H1 (cell line): Measurements from ENCODE around the gene ARHGEF7. TPM values are rescaled to one million over a fixed set of nuclear protein-coding genes. Genes with fewer than 3 reads are reported as not detected.

Source experiments
- CTCF ChIA-PET: fragments of 300-600 bp; sonication (Branson Sonifier 250); formaldehyde crosslinking; loops from one replicate; lab custom pipeline; 2021; ENCODE audit not compliant: partially characterized antibody; lab: Charles Lee
- POLR2A ChIA-PET: fragments of 300-600 bp; sonication (Branson Sonifier 250); formaldehyde crosslinking; loops from one replicate; lab custom pipeline; 2021; ENCODE audit warnings: inconsistent platforms; ENCODE audit not compliant: partially characterized antibody; lab: Charles Lee
- DNase-seq, 2 experiments: peaks; one replicate each; pipeline versions ENCODE4 v3.0.0 to v3.0.0-alpha.2; 2010 to 2022; ENCODE audit warnings: low spot score in 2 of 2, low read depth in 1 of 2, mixed read lengths in 1 of 2
- FAIRE-seq: peaks from 2 replicates; lab custom pipeline; 2011; peaks lifted over from hg19 to GRCh38; lab: Jason Lieb, UNC
- H2AFZ ChIP-seq: 2 replicates; pipeline ENCODE4 v1.8.1; 2012; ENCODE audit warnings: low read length, inconsistent platforms
- H2AK5ac ChIP-seq: 2 replicates; pipeline ENCODE4 v1.6.1; 2013; ENCODE audit warnings: low read depth, low read length
- H2BK120ac ChIP-seq: replicated peaks from 2 replicates; pipeline ENCODE3; 2013; ENCODE audit warnings: low read depth, low read length, inconsistent platforms
- H2BK12ac ChIP-seq: 2 replicates; pipeline ENCODE4 v1.6.1; 2013; ENCODE audit warnings: low read depth, low read length
- H2BK15ac ChIP-seq: 2 replicates; pipeline ENCODE4 v1.6.1; 2013; ENCODE audit warnings: low read length
- H2BK20ac ChIP-seq: 2 replicates; pipeline ENCODE4 v1.6.1; 2013; ENCODE audit warnings: low read length
- H2BK5ac ChIP-seq: 2 replicates; pipeline ENCODE4 v1.6.1; 2013; ENCODE audit warnings: low read depth, low read length
- H3K14ac ChIP-seq: 2 replicates; pipeline ENCODE4 v1.6.1; 2013; ENCODE audit warnings: inconsistent platforms; ENCODE audit not compliant: insufficient read length
- H3K18ac ChIP-seq: 2 replicates; pipeline ENCODE4 v1.6.1; 2013; ENCODE audit warnings: low read length; ENCODE audit errors: extremely low read depth
- H3K23ac ChIP-seq: 2 replicates; pipeline ENCODE4 v1.6.1; 2013; ENCODE audit warnings: inconsistent platforms; ENCODE audit not compliant: insufficient read length
- H3K23me2 ChIP-seq: 2 replicates; pipeline ENCODE4 v1.6.1; 2013; ENCODE audit warnings: low read depth, low read length
- H3K27ac ChIP-seq: 2 replicates; pipeline ENCODE4 v1.6.1; 2011; ENCODE audit warnings: low read depth, low read length, inconsistent platforms
- H3K27me3 ChIP-seq, 4 experiments: replicated peaks in 1 of 4; 1 replicate in 1 of 4; 2 replicates in 3 of 4; pipeline versions ENCODE4 v1.6.1 to v1.8.1; 2011 to 2013; ENCODE audit warnings: low read length in 3 of 4, mild to moderate bottlenecking in 3 of 4, inconsistent platforms in 2 of 4, mixed read lengths in 2 of 4, moderate library complexity in 1 of 4; ENCODE audit not compliant: control insufficient read depth in 3 of 4, insufficient read depth in 3 of 4; ENCODE audit errors: extremely low read depth in 1 of 4
- H3K36me3 ChIP-seq, 4 experiments: 2 replicates each; pipeline versions ENCODE4 v1.6.1 to v1.8.1; 2011 to 2013; ENCODE audit warnings: mild to moderate bottlenecking in 4 of 4, low read length in 3 of 4, moderate library complexity in 2 of 4, control low read depth in 1 of 4, inconsistent platforms in 1 of 4; ENCODE audit not compliant: insufficient read depth in 4 of 4, control insufficient read depth in 2 of 4
- H3K4ac ChIP-seq: replicated peaks from 2 replicates; pipeline ENCODE3; 2013; ENCODE audit warnings: low read length, low read depth, mixed read lengths, inconsistent platforms; ENCODE audit not compliant: insufficient read length
- H3K4me1 ChIP-seq, 4 experiments: replicated peaks in 1 of 4; 1 replicate in 1 of 4; 2 replicates in 3 of 4; pipeline versions ENCODE4 v1.6.1 to v1.8.1; 2011 to 2013; ENCODE audit warnings: low read length in 3 of 4, inconsistent platforms in 2 of 4, mixed read lengths in 1 of 4; ENCODE audit not compliant: insufficient read depth in 4 of 4, control insufficient read depth in 3 of 4
- H3K4me2 ChIP-seq, 2 experiments: 2 replicates each; pipeline versions ENCODE4 v1.6.1 to v1.8.1; 2011 to 2013; ENCODE audit warnings: low read depth in 2 of 2, low read length in 2 of 2, control low read depth in 1 of 2, inconsistent platforms in 1 of 2, mild to moderate bottlenecking in 1 of 2; ENCODE audit not compliant: insufficient read depth in 1 of 2
- H3K4me3 ChIP-seq, 4 experiments: fragments of 200-600, 300-600 bp in 1 of 4; sonication (generic), shearing (Covaris generic), sonication (Bioruptor Twin) in 1 of 4; 2 replicates each; pipeline versions ENCODE4 v1.5.1 to v1.8.1; 2011 to 2016; ENCODE audit warnings: low read length in 4 of 4, low read depth in 3 of 4, control low read depth in 2 of 4, inconsistent platforms in 2 of 4, mild to moderate bottlenecking in 2 of 4, mixed read lengths in 1 of 4, moderate library complexity in 1 of 4; ENCODE audit not compliant: insufficient read depth in 2 of 4; ENCODE audit errors: extremely low read depth in 1 of 4
- H3K56ac ChIP-seq: replicated peaks from 2 replicates; pipeline ENCODE3; 2013; ENCODE audit warnings: low read depth, mild to moderate bottlenecking, mixed read lengths, low read length, inconsistent platforms; ENCODE audit not compliant: insufficient read length
- H3K79me1 ChIP-seq: 2 replicates; pipeline ENCODE4 v1.6.1; 2013; ENCODE audit warnings: low read depth, low read length, control low read depth
- H3K79me2 ChIP-seq, 2 experiments: 2 replicates each; pipeline versions ENCODE4 v1.6.1 to v1.8.1; 2012 to 2013; ENCODE audit warnings: low read length in 2 of 2, mild to moderate bottlenecking in 2 of 2, inconsistent platforms in 1 of 2; ENCODE audit not compliant: insufficient read depth in 2 of 2, control insufficient read depth in 1 of 2
- H3K9ac ChIP-seq, 4 experiments: replicated peaks in 1 of 4; 1 replicate in 1 of 4; 2 replicates in 3 of 4; pipeline versions ENCODE4 v1.6.1 to v1.8.1; 2011 to 2013; ENCODE audit warnings: low read depth in 3 of 4, low read length in 3 of 4, control low read depth in 2 of 4, mild to moderate bottlenecking in 2 of 4, moderate library complexity in 2 of 4, inconsistent platforms in 1 of 4; ENCODE audit errors: extremely low read depth in 1 of 4
- H3K9me3 ChIP-seq, 2 experiments: 2 replicates each; pipeline versions ENCODE4 v1.6.1 to v1.8.1; 2012 to 2013; ENCODE audit warnings: mild to moderate bottlenecking in 2 of 2, moderate library complexity in 2 of 2, control low read depth in 1 of 2, inconsistent platforms in 1 of 2, low read depth in 1 of 2, low read length in 1 of 2, mixed read lengths in 1 of 2; ENCODE audit not compliant: insufficient read depth in 2 of 2
- H4K20me1 ChIP-seq, 2 experiments: replicated peaks in 1 of 2; 2 replicates each; pipeline versions ENCODE3 to v1.8.1; 2011 to 2013; ENCODE audit warnings: inconsistent platforms in 2 of 2, low read length in 2 of 2, mild to moderate bottlenecking in 1 of 2; ENCODE audit not compliant: insufficient read depth in 2 of 2, control insufficient read depth in 1 of 2
- H4K5ac ChIP-seq: 2 replicates; pipeline ENCODE4 v1.6.1; 2013; ENCODE audit warnings: low read length, low read depth, mixed read lengths, inconsistent platforms; ENCODE audit not compliant: insufficient read length
- H4K8ac ChIP-seq: 2 replicates; pipeline ENCODE4 v1.8.0; 2013; ENCODE audit warnings: mild to moderate bottlenecking, moderate library complexity, low read length, inconsistent platforms; ENCODE audit not compliant: insufficient read depth; ENCODE audit errors: extremely low read depth
- H4K91ac ChIP-seq: replicated peaks from 2 replicates; pipeline ENCODE3; 2013; ENCODE audit warnings: low read length, mixed read lengths, inconsistent platforms; ENCODE audit not compliant: insufficient read length
- BRCA1 ChIP-seq: IDR thresholded peaks from 2 replicates; pipeline ENCODE4 v1.6.1; 2012; ENCODE audit warnings: low read depth, low read length, improper control_type of control experiment
- HDAC6 ChIP-seq: IDR thresholded peaks from one replicate; pipeline ENCODE4 v1.7.1; 2012; ENCODE audit warnings: low read depth, mild to moderate bottlenecking, inconsistent platforms, low read length, moderate library complexity
- KDM4A ChIP-seq: IDR thresholded peaks from one replicate; pipeline ENCODE4 v1.7.1; 2012; ENCODE audit warnings: low read depth, mild to moderate bottlenecking, moderate library complexity, low read length, inconsistent platforms; ENCODE audit not compliant: severe bottlenecking
- KDM5A ChIP-seq: fragments of 200-600 bp; IDR thresholded peaks from 2 replicates; pipeline ENCODE4 v1.7.1; 2012; ENCODE audit warnings: mild to moderate bottlenecking, low read length, inconsistent platforms, mixed read lengths
- NANOG ChIP-seq: IDR thresholded peaks from 2 replicates; pipeline ENCODE4 v1.6.1; 2011; ENCODE audit warnings: low read length, low read depth, mild to moderate bottlenecking, inconsistent platforms; ENCODE audit not compliant: insufficient read depth, poor library complexity, severe bottlenecking
- RBBP5 ChIP-seq: IDR thresholded peaks from 2 replicates; pipeline ENCODE4 v1.7.1; 2012; ENCODE audit warnings: low read depth, mild to moderate bottlenecking, inconsistent platforms, low read length, moderate library complexity, borderline replicate concordance
- SIN3A ChIP-seq, 2 experiments: IDR thresholded peaks in 1 of 2; conservative IDR thresholded peaks in 1 of 2; 2 replicates each; pipeline ENCODE4 v1.6.1; 2011 to 2012; ENCODE audit warnings: low read length in 2 of 2, improper control_type of control experiment in 1 of 2, low read depth in 1 of 2, mild to moderate bottlenecking in 1 of 2
- TBP ChIP-seq: IDR thresholded peaks from 2 replicates; pipeline ENCODE4 v1.6.1; 2011; ENCODE audit warnings: low read depth, low read length, improper control_type of control experiment
- polyA plus RNA-seq, 7 experiments: library from polyadenylated mRNA; depleted of rRNA in 3 of 7; stranded (reverse) in 5 of 7; unstranded in 2 of 7; fragments of >200 nt in 5 of 7; fragments of 200-250 nt in 2 of 7; gene quantifications; 1 replicate in 5 of 7; 2 replicates in 1 of 7; 4 replicates in 1 of 7; pipeline versions ENCODE4 v1.2.1 to v1.2.3, GENCODE V29; 2011 to 2013; ENCODE audit warnings: missing spikeins in 2 of 7, mixed read lengths in 2 of 7
- total RNA-seq: library from RNA; stranded (reverse); fragmentation: NEBNext Ultra II Directional; extraction: Animal tissue kit (Norgen Biotek cat#: 25700); gene quantifications from 2 replicates; pipeline ENCODE4 v1.2.1, GENCODE V29; 2021

The ARHGEF7 gene
- total and polyA plus RNA-seq, 2 of the 8 experiments (the other 6 are each of a cell fraction or from before 2014, with no cell fraction given) = 26.2 to 56.5 TPM

GRCh38 chr13:111126509-111126908 is 11.4 kb downstream of the ARHGEF7 start:
- Histone ChIP-seq H2BK12ac (no peak overlapping the region), H4K91ac (no peak overlapping the region), H4K5ac (no peak overlapping the region), H3K27me3 (no peaks in the 10 kb centered on the region), H3K56ac (no peak overlapping the region), H3K36me3 (no peaks in the 10 kb centered on the region), H2BK20ac (no peak overlapping the region), H2BK120ac (no peak overlapping the region), H3K9ac (no peak overlapping the region), H3K23me2 (no peaks in the 10 kb centered on the region), H2AK5ac (no peak overlapping the region), H3K79me2 (no peaks in the 10 kb centered on the region), H3K4me3 (no peak overlapping the region), H2AFZ (no peak overlapping the region), H3K4ac (no peak overlapping the region), H4K20me1 (peaks cover 0 to 4% of the 10 kb centered on the region in 2 experiments), H3K79me1 (no peaks in the 10 kb centered on the region), H3K4me1 (no peaks in the 10 kb centered on the region; a peak in 1 of 7 replicates), H3K14ac (no peak overlapping the region), H2BK5ac (no peak overlapping the region), H3K9me3 (no peaks in the 10 kb centered on the region), H3K23ac (no peak overlapping the region), H3K18ac (no peak overlapping the region), H3K27ac (no peak overlapping the region), H3K4me2 (no peak overlapping the region), H2BK15ac (no peak overlapping the region), H4K8ac (no peak overlapping the region)
- no peak for DNase-seq
- no peak for FAIRE-seq
- ChIA-PET POLR2A (no interaction called here), CTCF (interaction anchor here (0.6 to 1.1 kb wide), 3 partner anchors 58 to 153 kb away, joined by 3 to 4 read pairs (median 4); no protein-coding TSS in a partner anchor)
- TF ChIP-seq NANOG (no peak), HDAC6 (no peak), SIN3A (conservative IDR thresholded peaks at IDR 0.05 in 1 of 2, IDR thresholded peaks at IDR 0.05 in 1 of 2; ENCODE audit: low read depth in 1 of 2, low read length in 2 of 2) (no peak), KDM4A (no peak), KDM5A (no peak), TBP (no peak), RBBP5 (no peak), BRCA1 (no peak)
